ENCODE data around the gene PLEKHA7. TPM values are rescaled to one million over a fixed set of nuclear protein-coding genes. Genes with fewer than 3 reads are reported as not detected.

Gene PLEKHA7
- total and polyA plus RNA-seq, 8 donors, result 12.8 to 82.3 (median 46.6) TPM

DNA sequence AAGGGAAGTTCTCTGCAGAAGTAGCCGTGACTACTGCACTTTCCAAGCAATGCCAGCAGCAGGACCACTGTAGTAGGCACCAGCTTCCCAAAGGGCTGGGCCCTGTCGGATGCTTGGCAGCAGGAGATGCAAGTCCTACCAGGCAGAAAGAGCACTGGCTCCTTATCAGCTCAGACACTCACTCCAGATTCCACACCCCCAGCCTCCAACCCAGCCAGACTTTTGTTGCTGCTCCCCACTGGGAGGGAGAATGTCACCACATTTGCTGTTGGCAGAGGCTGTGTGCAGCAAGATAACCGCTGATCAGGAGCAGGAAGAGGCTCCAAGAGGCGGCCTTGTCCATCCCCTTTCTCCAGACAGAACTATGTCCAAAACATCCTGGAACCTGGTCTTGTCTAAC is 157.0 kb downstream of the PLEKHA7 start:
- 64 to 88% (median 70%) methylated on average over 3 to 4 of the region's 4 CpGs for WGBS, 5 donors
- Histone ChIP-seq H3K4me1 (peaks cover 0 to 24% (median 6%) of the 10 kb centered on the region in 4 donors), H3K27ac (no peak overlapping the region), H3K36me3 (peaks cover 6 to 33% (median 32%) of the 10 kb centered on the region in 4 donors), H3K4me3 (no peak overlapping the region), H3K9me3 (no peaks in the 10 kb centered on the region), H3K27me3 (no peaks in the 10 kb centered on the region)
- TF ChIP-seq POLR2AphosphoS5 (IDR thresholded peaks at IDR 0.05) (no peak), POLR2A (IDR thresholded peaks at IDR 0.05) (no peak), EP300 (IDR thresholded peaks at IDR 0.05) (no peak)
- TF ChIP-seq, protein P1, sequence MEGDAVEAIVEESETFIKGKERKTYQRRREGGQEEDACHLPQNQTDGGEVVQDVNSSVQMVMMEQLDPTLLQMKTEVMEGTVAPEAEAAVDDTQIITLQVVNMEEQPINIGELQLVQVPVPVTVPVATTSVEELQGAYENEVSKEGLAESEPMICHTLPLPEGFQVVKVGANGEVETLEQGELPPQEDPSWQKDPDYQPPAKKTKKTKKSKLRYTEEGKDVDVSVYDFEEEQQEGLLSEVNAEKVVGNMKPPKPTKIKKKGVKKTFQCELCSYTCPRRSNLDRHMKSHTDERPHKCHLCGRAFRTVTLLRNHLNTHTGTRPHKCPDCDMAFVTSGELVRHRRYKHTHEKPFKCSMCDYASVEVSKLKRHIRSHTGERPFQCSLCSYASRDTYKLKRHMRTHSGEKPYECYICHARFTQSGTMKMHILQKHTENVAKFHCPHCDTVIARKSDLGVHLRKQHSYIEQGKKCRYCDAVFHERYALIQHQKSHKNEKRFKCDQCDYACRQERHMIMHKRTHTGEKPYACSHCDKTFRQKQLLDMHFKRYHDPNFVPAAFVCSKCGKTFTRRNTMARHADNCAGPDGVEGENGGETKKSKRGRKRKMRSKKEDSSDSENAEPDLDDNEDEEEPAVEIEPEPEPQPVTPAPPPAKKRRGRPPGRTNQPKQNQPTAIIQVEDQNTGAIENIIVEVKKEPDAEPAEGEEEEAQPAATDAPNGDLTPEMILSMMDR (IDR thresholded peaks at IDR 0.05), result no peak
- intact Hi-C loops (cut with DNase I; ENCODE audit: low total_unique reads), result no loop called here
- DNase-seq, result no peak

DNA sequence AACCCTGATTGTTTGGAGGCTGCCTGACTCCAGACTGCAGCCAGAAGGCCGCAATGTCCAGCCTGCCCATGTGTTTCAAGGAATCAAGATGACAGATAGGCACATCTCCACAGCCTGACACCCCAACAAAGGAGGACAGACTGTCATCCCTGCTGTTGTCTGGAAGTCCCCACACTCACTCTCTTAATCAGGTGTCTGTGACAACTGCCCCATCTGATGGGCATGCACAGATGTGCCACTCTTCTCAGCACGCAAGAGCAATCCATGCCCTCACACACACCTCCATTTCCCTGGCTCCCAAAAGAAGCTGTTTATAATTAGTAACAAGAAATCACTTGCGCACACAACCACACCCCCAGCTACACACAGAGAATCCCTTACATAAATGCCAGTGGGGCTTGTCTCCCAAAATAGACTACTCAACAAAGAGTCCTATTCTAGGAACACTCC is 158.2 kb downstream of the PLEKHA7 start:
- Histone ChIP-seq H3K27me3 (no peaks in the 10 kb centered on the region), H3K36me3 (peaks cover 6 to 44% (median 43%) of the 10 kb centered on the region in 4 donors), H3K4me1 (peaks cover 0 to 14% (median 6%) of the 10 kb centered on the region in 4 donors), H3K4me3 (no peak overlapping the region), H3K9me3 (no peaks in the 10 kb centered on the region), H3K27ac (no peak overlapping the region)
- TF ChIP-seq EP300 (IDR thresholded peaks at IDR 0.05) (no peak), POLR2AphosphoS5 (IDR thresholded peaks at IDR 0.05) (no peak), POLR2A (IDR thresholded peaks at IDR 0.05) (no peak)
- TF ChIP-seq, protein P1 (IDR thresholded peaks at IDR 0.05), result no peak
- no peak for DNase-seq
- intact Hi-C loops (cut with DNase I; ENCODE audit: low total_unique reads), result no loop called here
- 83 to 97% (median 92%) methylated on average over 3 of the region's 3 CpGs for WGBS, 5 donors

DNA sequence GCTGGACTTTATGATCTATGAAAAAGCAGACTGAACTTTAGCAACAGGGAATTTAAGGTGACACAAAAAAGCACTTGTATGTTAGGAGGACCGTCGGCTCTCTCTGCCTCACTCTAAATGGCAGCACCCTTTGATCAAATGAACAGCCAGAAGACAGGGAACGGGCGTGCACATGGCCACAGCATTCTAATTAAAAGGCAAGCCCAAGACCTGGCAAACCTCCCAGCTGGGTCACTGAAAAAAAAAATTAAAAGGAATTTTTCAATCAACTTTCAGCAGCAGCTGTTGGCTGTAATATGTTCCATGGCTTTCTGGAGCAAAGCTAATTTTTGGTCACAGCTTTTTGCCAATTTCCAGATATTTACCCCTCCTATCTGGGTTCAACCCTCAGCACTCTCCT is 159.2 kb downstream of the PLEKHA7 start:
- 76 to 92% (median 83%) methylated on average over 4 of the region's 4 CpGs for WGBS, 5 donors
- H3K27ac ChIP-seq, result no peak overlapping the region
- no peaks in the 10 kb centered on the region for H3K27me3 ChIP-seq
- no peaks in the 10 kb centered on the region for H3K9me3 ChIP-seq
- intact Hi-C loops (cut with DNase I; ENCODE audit: low total_unique reads), result no loop called here
- DNase-seq, result no peak
- H3K36me3 ChIP-seq, result peaks cover 6 to 54% (median 54%) of the 10 kb centered on the region in 4 donors
- H3K4me1 ChIP-seq, result peaks cover 0 to 5% (median 1%) of the 10 kb centered on the region in 4 donors
- no peak for TF ChIP-seq POLR2A (IDR thresholded peaks at IDR 0.05)
- no peak for TF ChIP-seq EP300 (IDR thresholded peaks at IDR 0.05)
- TF ChIP-seq, protein P1 (IDR thresholded peaks at IDR 0.05), result no peak
- TF ChIP-seq POLR2AphosphoS5 (IDR thresholded peaks at IDR 0.05), result no peak
- no peak overlapping the region for H3K4me3 ChIP-seq

DNA sequence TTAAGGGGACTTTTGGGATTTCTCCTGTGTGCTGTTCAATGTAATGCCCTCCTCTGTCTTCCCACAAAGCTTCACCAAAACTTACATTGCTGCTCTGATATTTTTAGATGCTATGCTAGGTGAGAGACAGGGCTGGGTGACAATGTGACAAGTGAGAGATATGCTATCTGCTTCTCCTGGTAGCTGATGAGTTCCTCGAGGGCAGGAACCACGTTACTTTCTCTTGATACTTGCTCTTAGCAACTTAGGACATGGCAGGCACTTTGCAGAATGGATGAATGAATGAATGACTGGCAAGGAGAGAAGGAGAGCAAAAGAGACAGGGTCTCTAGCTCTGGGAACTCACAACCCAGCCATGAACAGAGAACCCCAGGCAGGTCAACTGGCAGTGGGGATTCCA is 160.4 kb downstream of the PLEKHA7 start:
- WGBS, 5 donors, result 65 to 80% (median 69%) methylated on average over 2 of the region's 2 CpGs
- TF ChIP-seq, protein P1 (IDR thresholded peaks at IDR 0.05), result no peak
- no peak for TF ChIP-seq EP300 (IDR thresholded peaks at IDR 0.05)
- no peak for TF ChIP-seq POLR2AphosphoS5 (IDR thresholded peaks at IDR 0.05)
- no peak for TF ChIP-seq POLR2A (IDR thresholded peaks at IDR 0.05)
- no peak for DNase-seq

More for the DNA sequence above, 160.4 kb downstream of the PLEKHA7 start:
- H3K36me3 ChIP-seq, result peaks cover 9 to 63% (median 61%) of the 10 kb centered on the region in 4 donors
- no peaks in the 10 kb centered on the region for H3K27me3 ChIP-seq
- H3K9me3 ChIP-seq, result no peaks in the 10 kb centered on the region
- H3K27ac ChIP-seq, result no peak overlapping the region
- intact Hi-C loops (cut with DNase I; ENCODE audit: low total_unique reads), result no loop called here
- no peaks in the 10 kb centered on the region for H3K4me1 ChIP-seq
- H3K4me3 ChIP-seq, result no peak overlapping the region
